Activated naive CD4-positive, alpha-beta T cell treated with anti-CD3 and anti-CD28 coated beads, Interleukin-2, amount 50 U/mL, for 24 hours (primary cell): ENCODE measurements around the gene CHPT1.
"Not testable (repeated sequence)": the region's sequence is repeated elsewhere in the genome, so short reads cannot be mapped to it uniquely, and the experiment has no call there.

Source experiments
- H3K27ac Mint-ChIP-seq: one replicate; pipeline ENCODE4 v1.8.0; 2021; ENCODE audit warnings: mild to moderate bottlenecking, mixed read lengths
- H3K27me3 Mint-ChIP-seq: one replicate; pipeline ENCODE4 v1.8.0; 2021; ENCODE audit warnings: mixed read lengths
- H3K36me3 Mint-ChIP-seq: one replicate; pipeline ENCODE4 v1.8.0; 2021; ENCODE audit warnings: mixed read lengths
- H3K4me1 Mint-ChIP-seq: one replicate; pipeline ENCODE4 v1.8.0; 2021; ENCODE audit warnings: mixed read lengths
- H3K4me3 Mint-ChIP-seq: one replicate; pipeline ENCODE4 v1.8.0; 2021; ENCODE audit warnings: mild to moderate bottlenecking, mixed read lengths
- H3K9me3 Mint-ChIP-seq: one replicate; pipeline ENCODE4 v1.8.0; 2021; ENCODE audit warnings: mixed read lengths

Gene CHPT1

GRCh38 chr12:101732318-101732717 is 34.9 kb downstream of the CHPT1 start:
- Mint-ChIP-seq H3K9me3 (no peaks in the 10 kb centered on the region), H3K27me3 (no peaks in the 10 kb centered on the region), H3K4me3 (no peak overlapping the region), H3K4me1 (no peaks in the 10 kb centered on the region), H3K27ac (no peak overlapping the region), H3K36me3 (peaks cover 1% of the 10 kb centered on the region)

GRCh38 chr12:101733166-101733565 is 35.7 kb downstream of the CHPT1 start:
- H3K36me3 Mint-ChIP-seq, result peaks cover 3% of the 10 kb centered on the region

GRCh38 chr12:101734482-101734881 is 37.0 kb downstream of the CHPT1 start:
- H3K27me3 Mint-ChIP-seq, result not testable (repeated sequence)

More at GRCh38 chr12:101733166-101733565, 35.7 kb downstream of the CHPT1 start:
- Mint-ChIP-seq H3K27ac (no peak overlapping the region), H3K27me3 (no peaks in the 10 kb centered on the region), H3K4me3 (no peak overlapping the region), H3K4me1 (no peaks in the 10 kb centered on the region), H3K9me3 (no peaks in the 10 kb centered on the region)

GRCh38 chr12:101737476-101737875 is 40.0 kb downstream of the CHPT1 start:
- H3K9me3 Mint-ChIP-seq, result no peaks in the 10 kb centered on the region
- peaks cover 4% of the 10 kb centered on the region for H3K36me3 Mint-ChIP-seq
- H3K27ac Mint-ChIP-seq, result no peak overlapping the region
- H3K4me3 Mint-ChIP-seq, result no peak overlapping the region
- H3K4me1 Mint-ChIP-seq, result no peaks in the 10 kb centered on the region
- H3K27me3 Mint-ChIP-seq, result no peaks in the 10 kb centered on the region

More at GRCh38 chr12:101734482-101734881, 37.0 kb downstream of the CHPT1 start:
- H3K4me1 Mint-ChIP-seq, H3K36me3 Mint-ChIP-seq, H3K27ac Mint-ChIP-seq, H3K4me3 Mint-ChIP-seq, H3K9me3 Mint-ChIP-seq: not testable (repeated sequence)

- H3K36me3 Mint-ChIP-seq, result peaks cover 4% of the 10 kb centered on the region
- no peaks in the 10 kb centered on the region for H3K9me3 Mint-ChIP-seq
- no peak within 1 kb of the TSS for H3K4me3 Mint-ChIP-seq
- no peaks in the 10 kb centered on the region for H3K27me3 Mint-ChIP-seq
- H3K27ac Mint-ChIP-seq, result no peak within 1 kb of the TSS
- no peaks in the 10 kb centered on the region for H3K4me1 Mint-ChIP-seq
Observed at GRCh38 chr12:101738920-101739665, 41.7 kb downstream of the CHPT1 start, which contains the start of gene SYCP3. TSS of gene SYCP3 (minus strand) at chr12:101739462. CDS start at chr12:101737935, 1,527 bp downstream.

- H3K36me3 Mint-ChIP-seq, result peaks cover 9% of the 10 kb centered on the region
- no peaks in the 10 kb centered on the region for H3K4me1 Mint-ChIP-seq
- no peak overlapping the region for H3K4me3 Mint-ChIP-seq
- H3K9me3 Mint-ChIP-seq, result no peaks in the 10 kb centered on the region
- H3K27me3 Mint-ChIP-seq, result no peaks in the 10 kb centered on the region
- no peak overlapping the region for H3K27ac Mint-ChIP-seq
Observed at GRCh38 chr12:101740566-101740965, 43.1 kb downstream of the CHPT1 start.

GRCh38 chr12:101740980-101741379 is 43.5 kb downstream of the CHPT1 start:
- Mint-ChIP-seq H3K27ac (no peak overlapping the region), H3K27me3 (no peaks in the 10 kb centered on the region), H3K36me3 (peaks cover 9% of the 10 kb centered on the region), H3K9me3 (no peaks in the 10 kb centered on the region), H3K4me3 (no peak overlapping the region), H3K4me1 (no peaks in the 10 kb centered on the region)

- Mint-ChIP-seq H3K36me3 (peaks cover 7% of the 10 kb centered on the region), H3K27me3 (no peaks in the 10 kb centered on the region), H3K27ac (no peak overlapping the region), H3K4me1 (no peaks in the 10 kb centered on the region), H3K9me3 (no peaks in the 10 kb centered on the region), H3K4me3 (no peak overlapping the region)
Observed at GRCh38 chr12:101743242-101743641, 45.8 kb downstream of the CHPT1 start.

GRCh38 chr12:101743724-101744472 is 46.5 kb downstream of the CHPT1 start:
- H3K27me3 Mint-ChIP-seq, result no peaks in the 10 kb centered on the region
- H3K36me3 Mint-ChIP-seq, result peaks cover 7% of the 10 kb centered on the region
- H3K27ac Mint-ChIP-seq, result no peak overlapping the region
- no peaks in the 10 kb centered on the region for H3K9me3 Mint-ChIP-seq
- H3K4me1 Mint-ChIP-seq, result no peaks in the 10 kb centered on the region
- no peak overlapping the region for H3K4me3 Mint-ChIP-seq

- no peak overlapping the region for H3K27ac Mint-ChIP-seq
- no peaks in the 10 kb centered on the region for H3K27me3 Mint-ChIP-seq
- no peak overlapping the region for H3K4me3 Mint-ChIP-seq
- no peaks in the 10 kb centered on the region for H3K9me3 Mint-ChIP-seq
- H3K4me1 Mint-ChIP-seq, result no peaks in the 10 kb centered on the region
- H3K36me3 Mint-ChIP-seq, result peaks cover 10% of the 10 kb centered on the region
Observed at GRCh38 chr12:101745481-101745880, 48.0 kb downstream of the CHPT1 start.

- no peaks in the 10 kb centered on the region for H3K4me1 Mint-ChIP-seq
- H3K9me3 Mint-ChIP-seq, result no peaks in the 10 kb centered on the region
- no peak overlapping the region for H3K4me3 Mint-ChIP-seq
- H3K27me3 Mint-ChIP-seq, result no peaks in the 10 kb centered on the region
- no peak overlapping the region for H3K27ac Mint-ChIP-seq
- H3K36me3 Mint-ChIP-seq, result peaks cover 10% of the 10 kb centered on the region
Observed at GRCh38 chr12:101746196-101746595, 48.8 kb downstream of the CHPT1 start.

- Mint-ChIP-seq H3K27ac (no peak overlapping the region), H3K27me3 (no peaks in the 10 kb centered on the region), H3K9me3 (no peaks in the 10 kb centered on the region), H3K4me3 (no peak overlapping the region), H3K36me3 (peaks cover 8% of the 10 kb centered on the region), H3K4me1 (no peaks in the 10 kb centered on the region)
Observed at GRCh38 chr12:101746661-101747060, 49.2 kb downstream of the CHPT1 start.

GRCh38 chr12:101747697-101748096 is 50.3 kb downstream of the CHPT1 start:
- no peaks in the 10 kb centered on the region for H3K9me3 Mint-ChIP-seq
- peak overlapping the region; percentile 36 for H3K27ac Mint-ChIP-seq
- H3K36me3 Mint-ChIP-seq, result peaks cover 10% of the 10 kb centered on the region
- H3K4me3 Mint-ChIP-seq, result no peak overlapping the region
- H3K27me3 Mint-ChIP-seq, result no peaks in the 10 kb centered on the region
- H3K4me1 Mint-ChIP-seq, result no peaks in the 10 kb centered on the region

GRCh38 chr12:101748907-101749306 is 51.5 kb downstream of the CHPT1 start:
- peaks cover 14% of the 10 kb centered on the region for H3K36me3 Mint-ChIP-seq
- H3K27ac Mint-ChIP-seq, result no peak overlapping the region
- no peaks in the 10 kb centered on the region for H3K27me3 Mint-ChIP-seq
- no peaks in the 10 kb centered on the region for H3K4me1 Mint-ChIP-seq
- H3K9me3 Mint-ChIP-seq, result no peaks in the 10 kb centered on the region
- H3K4me3 Mint-ChIP-seq, result no peak overlapping the region

- Mint-ChIP-seq H3K27me3 (no peaks in the 10 kb centered on the region), H3K27ac (no peak overlapping the region), H3K4me3 (no peak overlapping the region), H3K9me3 (no peaks in the 10 kb centered on the region), H3K36me3 (peaks cover 14% of the 10 kb centered on the region), H3K4me1 (no peaks in the 10 kb centered on the region)
Observed at GRCh38 chr12:101749657-101750056, 52.2 kb downstream of the CHPT1 start.

- H3K9me3 Mint-ChIP-seq, result no peaks in the 10 kb centered on the region
- H3K27ac Mint-ChIP-seq, result no peak overlapping the region
- no peak overlapping the region for H3K4me3 Mint-ChIP-seq
- no peaks in the 10 kb centered on the region for H3K27me3 Mint-ChIP-seq
- H3K4me1 Mint-ChIP-seq, result no peaks in the 10 kb centered on the region
- H3K36me3 Mint-ChIP-seq, result peaks cover 13% of the 10 kb centered on the region
Observed at GRCh38 chr12:101750152-101750551, 52.7 kb downstream of the CHPT1 start.
